GM12865 (cell line): Measurements from ENCODE around the gene ELOF1.

ENCODE experiments used
- DNase-seq: peaks from one replicate; pipeline ENCODE4 v3.0.0; 2010; ENCODE audit warnings: low read depth
- H3K4me3 ChIP-seq: 2 replicates; pipeline ENCODE4 v1.5.1; 2011; ENCODE audit warnings: mild to moderate bottlenecking, low read depth, low read length, control low read depth
- CTCF ChIP-seq: IDR thresholded peaks from 2 replicates; pipeline ENCODE4 v1.5.1; 2011; ENCODE audit warnings: low read length, control low read depth, low read depth, inconsistent platforms; ENCODE audit not compliant: insufficient read depth; ENCODE audit errors: missing control alignments

ELOF1 gene

DNA sequence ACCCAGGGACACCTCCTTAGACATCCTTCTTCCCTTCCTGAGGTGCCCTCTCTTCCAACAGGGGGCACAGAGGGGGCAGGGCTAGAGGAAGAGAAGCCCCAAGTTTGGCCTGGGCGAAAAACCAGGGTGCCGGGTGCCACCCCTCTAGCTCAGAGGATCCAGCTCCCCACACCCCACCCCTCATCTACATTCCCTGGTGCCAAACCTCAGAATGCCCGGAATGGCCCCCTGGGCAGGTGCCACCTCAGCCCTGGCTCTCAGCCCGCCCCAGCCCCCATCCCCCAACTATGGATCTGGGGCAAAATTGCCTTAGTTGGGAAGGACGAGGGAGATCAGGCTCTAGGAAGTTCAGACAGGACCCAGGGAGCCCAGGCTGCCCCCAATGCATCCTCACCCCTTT lies 18.4 kb downstream of the ELOF1 start:
- no peak for DNase-seq
- no peak overlapping the region for H3K4me3 ChIP-seq
- no peak for TF ChIP-seq CTCF

GRCh38 chr19:11539495-11540365 lies 19.3 kb downstream of the ELOF1 start:
- no peak for TF ChIP-seq CTCF
- DNase-seq, result no peak
- H3K4me3 ChIP-seq, result no peak overlapping the region

- no peak for DNase-seq
- no peak for TF ChIP-seq CTCF
- H3K4me3 ChIP-seq, result no peak within 1 kb of the TSS
Observed at GRCh38 chr19:11538232-11539036, 20.6 kb downstream of the ELOF1 start, which contains the start of gene CNN1. TSS of gene CNN1 (plus strand) at chr19:11538851. CDS start at chr19:11538928, 77 bp downstream.

DNA sequence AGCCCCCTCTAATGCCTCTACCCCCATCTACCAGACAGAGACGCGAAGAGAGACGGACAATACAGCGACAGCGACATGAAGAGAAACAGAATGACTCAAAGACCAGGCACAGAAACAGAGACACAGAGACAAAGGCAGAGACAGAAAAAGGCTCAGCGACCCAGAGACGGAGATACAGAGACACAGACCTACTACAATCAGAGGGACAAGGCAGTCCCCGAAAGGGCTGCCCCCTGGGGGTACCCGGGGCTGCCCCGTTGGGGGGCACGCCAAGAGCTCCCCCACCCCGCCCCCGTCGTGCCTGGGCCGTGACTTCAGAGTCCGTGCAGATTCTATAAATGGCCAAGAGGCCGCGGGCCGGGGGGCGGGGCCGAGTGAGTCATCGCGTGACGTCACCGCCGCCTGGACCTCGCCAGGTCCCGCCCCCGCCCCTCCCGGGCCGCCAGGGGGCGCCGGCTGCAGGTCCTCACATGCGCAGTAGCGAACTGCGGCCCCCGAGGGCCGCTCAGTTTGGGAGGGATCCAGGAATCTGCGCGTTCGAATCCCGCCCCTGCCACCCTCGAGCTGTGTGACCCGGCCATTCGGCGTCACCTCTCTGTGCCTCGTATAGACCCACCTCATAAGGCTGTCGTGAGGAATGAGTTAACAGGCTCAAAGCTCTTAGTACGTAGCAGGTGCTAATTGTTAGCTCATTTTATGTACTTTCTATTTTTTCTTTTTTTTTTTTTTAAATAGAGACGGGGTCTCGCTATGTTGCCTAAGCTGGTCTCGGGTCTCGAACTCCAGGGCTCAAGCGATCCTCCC lies 23.0 kb downstream of the ELOF1 start:
- DNase-seq, result peak; percentile 95
- TF ChIP-seq CTCF, result peak; percentile 88
- H3K4me3 ChIP-seq, result peak overlapping the region; percentile 43

DNA sequence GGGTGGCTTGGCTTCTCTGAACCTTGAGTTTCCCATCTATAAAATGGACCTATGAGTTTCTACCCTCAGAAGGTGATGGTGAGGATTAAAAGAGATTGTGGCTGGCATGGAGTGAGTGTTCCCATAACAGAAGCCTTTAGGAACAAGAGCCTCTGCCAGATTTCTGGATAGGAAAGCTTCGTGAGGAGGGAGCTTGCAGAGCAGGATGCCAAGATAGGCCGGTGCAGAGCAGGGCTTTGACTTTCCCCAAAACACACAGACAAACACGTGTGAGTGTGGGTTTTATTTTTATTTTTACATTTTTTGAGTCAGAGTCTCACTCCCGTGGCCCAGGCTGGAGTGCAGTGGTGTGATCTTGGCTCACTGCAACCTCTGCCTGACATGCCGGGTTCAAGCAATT lies 24.1 kb downstream of the ELOF1 start:
- TF ChIP-seq CTCF, result no peak
- no peak overlapping the region for H3K4me3 ChIP-seq
- DNase-seq, result no peak

DNA sequence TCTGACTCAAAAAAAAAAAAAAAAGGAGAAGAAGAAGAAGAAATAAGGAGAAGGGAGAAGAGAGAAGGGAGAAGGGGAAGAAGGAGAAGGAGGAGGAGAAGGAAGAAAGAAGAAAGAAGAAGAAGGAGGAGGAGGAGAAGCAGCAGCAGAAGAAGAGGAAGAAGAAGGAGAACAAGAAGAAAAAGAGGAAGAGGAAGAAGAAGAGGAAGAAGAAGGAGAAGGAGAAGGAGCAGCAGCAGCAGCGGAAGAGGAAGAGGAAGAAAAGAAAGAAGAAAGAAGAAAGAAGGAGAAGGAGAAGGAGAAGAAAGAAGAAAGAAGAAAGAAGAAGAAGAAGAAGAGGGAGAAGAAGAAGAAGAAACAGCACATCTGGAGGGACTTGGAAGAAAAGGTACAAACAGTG lies 24.5 kb downstream of the ELOF1 start:
- no peak overlapping the region for H3K4me3 ChIP-seq
- no peak for DNase-seq
- no peak for TF ChIP-seq CTCF
